Jurkat, Clone E6-1 (cell line): ENCODE measurements around the gene NECTIN2.
A peak's percentile ranks its signal among the peaks of the same experiment; 100 is the strongest.
"Not testable (repeated sequence)": the region's sequence is repeated elsewhere in the genome, so short reads cannot be mapped to it uniquely, and the experiment has no call there.

Source experiments
- DNase-seq: peaks from one replicate; pipeline ENCODE4 v3.0.0-alpha.2; 2011; ENCODE audit warnings: low read depth, low spot score
- H3K4me3 ChIP-seq: 2 replicates; pipeline ENCODE4 v1.5.1; 2011; ENCODE audit warnings: mild to moderate bottlenecking, low read length, control low read depth, moderate library complexity

NECTIN2 gene

DNA sequence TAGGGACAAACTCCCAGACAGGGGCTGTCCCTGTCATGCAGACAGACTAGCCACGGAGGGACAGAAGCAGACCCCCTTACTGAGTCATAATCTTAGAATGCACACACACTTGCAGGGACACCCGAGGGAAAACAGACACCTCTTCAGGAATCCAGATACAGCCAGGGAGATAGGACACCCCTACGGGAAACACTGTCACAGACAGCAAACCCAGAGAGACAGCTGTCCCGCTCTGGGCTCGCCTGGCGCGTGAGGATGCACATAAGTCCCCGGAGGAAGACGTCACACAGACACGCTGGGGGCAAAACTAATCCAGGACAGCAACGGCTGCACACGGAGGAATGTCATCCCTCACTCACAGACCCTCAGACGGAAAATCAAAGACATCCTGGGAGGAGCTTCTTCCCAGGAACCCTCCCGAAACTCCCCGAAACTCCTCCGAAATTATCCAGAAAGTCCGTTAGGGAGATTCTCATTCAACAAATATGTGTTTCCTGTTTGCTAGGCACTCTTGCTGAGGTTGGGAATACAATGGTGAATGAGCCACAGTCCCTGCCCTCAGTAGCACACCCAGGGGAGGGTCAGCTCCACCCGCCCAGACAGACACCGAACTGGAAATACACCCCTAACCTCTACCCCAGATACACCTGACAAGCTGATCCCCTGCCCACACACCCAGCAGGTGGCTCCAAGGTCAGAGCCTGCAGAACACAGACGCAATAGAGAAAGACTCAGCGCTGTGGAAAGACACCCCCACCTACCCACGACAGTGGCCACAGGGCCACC lies 29.8 kb downstream of the NECTIN2 start:
- no peak overlapping the region for H3K4me3 ChIP-seq
- DNase-seq = no peak

DNA sequence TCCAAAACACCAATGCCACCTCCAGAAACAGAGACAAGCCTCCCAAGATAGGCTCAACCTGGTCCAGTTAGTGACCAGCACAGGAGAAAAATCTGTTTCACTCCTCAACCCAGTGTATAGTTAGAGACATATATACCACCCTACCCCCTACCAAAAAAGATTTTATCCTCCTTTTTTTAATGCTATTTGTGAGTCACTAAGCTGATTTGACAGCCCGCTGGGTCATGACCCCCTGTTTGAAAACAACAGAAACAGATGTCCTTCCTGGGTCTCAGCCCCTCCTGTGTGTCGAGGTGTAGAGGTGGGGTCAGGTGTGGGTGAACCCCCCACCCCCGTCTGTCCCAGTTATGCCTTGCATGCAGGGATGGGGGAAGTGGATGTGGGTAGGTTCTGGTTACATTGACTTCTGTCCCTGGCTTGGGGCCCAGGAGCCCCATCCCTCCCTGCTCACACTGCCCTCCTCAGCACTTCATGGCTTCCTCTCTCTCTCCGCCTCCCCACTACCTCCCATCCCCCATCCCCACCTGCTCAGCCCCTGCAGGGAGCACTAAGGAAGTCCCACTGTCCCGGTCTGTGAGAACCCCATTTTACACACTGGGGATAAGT lies 30.9 kb downstream of the NECTIN2 start:
- H3K4me3 ChIP-seq = no peak overlapping the region
- DNase-seq = peak; percentile 61

DNA sequence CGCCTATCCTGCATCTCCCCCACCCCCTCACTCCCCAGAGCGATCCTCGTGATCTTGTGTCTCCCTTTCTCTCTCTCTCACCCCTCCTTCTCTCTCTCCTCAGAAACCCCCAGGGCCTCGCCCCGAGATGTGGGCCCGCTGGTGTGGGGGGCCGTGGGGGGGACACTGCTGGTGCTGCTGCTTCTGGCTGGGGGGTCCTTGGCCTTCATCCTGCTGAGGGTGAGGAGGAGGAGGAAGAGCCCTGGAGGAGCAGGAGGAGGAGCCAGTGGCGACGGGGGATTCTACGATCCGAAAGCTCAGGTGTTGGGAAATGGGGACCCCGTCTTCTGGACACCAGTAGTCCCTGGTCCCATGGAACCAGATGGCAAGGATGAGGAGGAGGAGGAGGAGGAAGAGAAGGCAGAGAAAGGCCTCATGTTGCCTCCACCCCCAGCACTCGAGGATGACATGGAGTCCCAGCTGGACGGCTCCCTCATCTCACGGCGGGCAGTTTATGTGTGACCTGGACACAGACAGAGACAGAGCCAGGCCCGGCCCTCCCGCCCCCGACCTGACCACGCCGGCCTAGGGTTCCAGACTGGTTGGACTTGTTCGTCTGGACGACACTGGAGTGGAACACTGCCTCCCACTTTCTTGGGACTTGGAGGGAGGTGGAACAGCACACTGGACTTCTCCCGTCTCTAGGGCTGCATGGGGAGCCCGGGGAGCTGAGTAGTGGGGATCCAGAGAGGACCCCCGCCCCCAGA lies 32.2 kb downstream of the NECTIN2 start:
- no peak overlapping the region for H3K4me3 ChIP-seq
- DNase-seq = no peak

DNA sequence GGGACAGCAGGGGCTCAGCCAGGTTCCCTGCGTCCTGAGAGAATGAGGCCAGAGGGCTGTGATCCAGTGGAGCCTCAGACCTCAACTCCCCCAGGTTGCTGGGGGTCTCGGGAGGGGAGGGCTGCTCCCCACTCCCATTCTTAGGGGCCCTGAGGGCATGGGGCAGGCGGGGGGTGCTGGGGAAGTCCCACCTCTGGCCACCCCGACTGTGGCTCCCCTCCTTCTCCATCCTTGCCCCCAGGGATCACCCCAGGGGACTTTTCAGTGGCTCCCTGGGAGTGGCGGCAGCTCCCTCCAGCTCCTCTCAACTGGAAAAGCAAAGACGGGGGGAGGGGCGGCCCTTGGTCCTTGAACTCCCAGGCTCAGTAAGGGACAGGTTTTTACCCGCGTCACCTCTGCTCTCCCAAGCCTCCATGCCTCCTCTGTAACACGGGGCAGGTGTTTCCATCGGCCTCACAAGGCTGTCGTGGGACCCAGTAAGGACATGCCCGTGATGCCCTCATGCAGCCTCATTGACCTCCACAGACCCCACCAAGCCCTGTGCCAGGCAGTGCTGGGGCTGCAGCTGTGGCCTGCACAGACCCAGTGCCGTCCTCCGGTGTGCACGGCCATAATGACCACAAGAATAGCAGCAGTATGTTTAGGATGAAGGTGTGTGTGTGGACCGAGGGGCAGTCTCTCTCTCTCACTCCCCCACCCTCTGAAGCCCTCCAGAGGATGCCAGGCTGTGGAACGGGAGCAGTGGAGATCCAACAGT lies 33.4 kb downstream of the NECTIN2 start:
- H3K4me3 ChIP-seq = no peak overlapping the region
- no peak for DNase-seq

DNA sequence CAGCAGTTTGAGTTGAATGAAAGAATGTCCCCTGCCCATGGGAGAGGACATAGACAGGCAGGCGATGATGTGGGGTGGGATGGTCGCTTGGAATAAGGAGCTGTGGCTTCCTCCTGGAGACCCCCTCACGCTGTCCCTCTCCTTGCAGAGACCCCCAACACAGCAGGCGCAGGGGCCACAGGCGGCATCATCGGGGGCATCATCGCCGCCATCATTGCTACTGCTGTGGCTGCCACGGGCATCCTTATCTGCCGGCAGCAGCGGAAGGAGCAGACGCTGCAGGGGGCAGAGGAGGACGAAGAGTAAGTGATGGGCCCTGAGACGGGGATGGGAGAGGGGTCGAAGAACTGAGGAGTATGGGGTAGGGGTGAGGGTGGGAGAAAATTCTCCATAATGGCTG lies 36.0 kb downstream of the NECTIN2 start:
- DNase-seq = no peak
- H3K4me3 ChIP-seq = no peak overlapping the region

DNA sequence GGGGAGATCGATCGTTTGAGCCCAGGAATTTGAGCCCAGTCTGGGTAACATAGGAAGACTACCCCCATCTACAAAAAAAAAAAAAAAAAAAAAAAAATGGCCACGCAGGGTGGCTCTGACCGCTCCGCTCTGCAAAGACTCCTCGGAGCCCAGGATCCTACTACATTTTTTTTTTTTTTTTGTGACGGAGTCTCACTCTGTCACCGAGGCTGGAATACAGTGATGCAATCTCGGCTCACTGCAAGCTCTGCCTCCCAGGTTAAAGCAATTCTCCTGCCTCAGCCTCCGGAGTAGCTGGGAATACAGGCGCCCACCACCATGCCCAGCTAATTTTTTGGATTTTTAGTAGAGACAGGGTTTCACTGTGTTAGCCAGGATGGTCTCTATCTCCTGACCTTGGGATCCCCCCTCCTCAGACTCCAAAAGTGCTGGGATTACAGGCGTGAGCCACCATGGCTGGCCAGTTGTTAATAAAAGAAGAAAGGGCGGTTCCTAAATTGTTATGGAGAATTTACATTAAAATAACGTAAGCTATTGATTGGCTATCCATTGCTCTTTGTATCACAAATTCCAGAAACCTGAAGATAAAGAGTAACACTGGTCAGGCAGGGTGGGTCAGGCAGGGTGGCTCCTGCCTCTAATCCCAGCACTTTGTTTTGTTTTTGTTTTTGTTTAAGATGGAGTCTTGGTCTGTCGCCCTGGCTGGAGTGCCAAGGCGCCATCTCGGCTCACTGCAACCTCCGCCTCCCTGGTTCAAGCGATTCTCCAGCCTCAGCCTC lies 36.7 kb downstream of the NECTIN2 start:
- H3K4me3 ChIP-seq, DNase-seq: not testable (repeated sequence)

DNA sequence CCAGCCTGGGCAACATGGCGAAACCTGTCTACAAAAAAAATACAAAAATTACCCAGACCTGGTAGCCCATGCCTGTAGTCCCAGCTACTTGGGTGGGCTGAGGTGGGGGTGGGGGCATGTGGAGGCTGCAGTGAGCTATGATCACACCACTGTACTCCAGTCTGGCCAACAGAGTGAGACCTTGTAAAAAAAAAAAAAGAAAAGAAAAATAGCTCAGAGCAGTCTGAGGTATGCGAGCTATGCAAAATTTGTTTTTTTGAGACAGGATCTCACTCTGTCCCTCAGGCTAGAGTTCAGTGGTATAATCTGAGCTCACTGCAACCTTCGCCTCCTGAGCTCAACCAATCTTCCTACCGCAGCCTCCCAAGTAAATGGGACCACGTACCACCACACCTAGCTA lies 37.8 kb downstream of the NECTIN2 start:
- no peak for DNase-seq
- H3K4me3 ChIP-seq = no peak overlapping the region

DNA sequence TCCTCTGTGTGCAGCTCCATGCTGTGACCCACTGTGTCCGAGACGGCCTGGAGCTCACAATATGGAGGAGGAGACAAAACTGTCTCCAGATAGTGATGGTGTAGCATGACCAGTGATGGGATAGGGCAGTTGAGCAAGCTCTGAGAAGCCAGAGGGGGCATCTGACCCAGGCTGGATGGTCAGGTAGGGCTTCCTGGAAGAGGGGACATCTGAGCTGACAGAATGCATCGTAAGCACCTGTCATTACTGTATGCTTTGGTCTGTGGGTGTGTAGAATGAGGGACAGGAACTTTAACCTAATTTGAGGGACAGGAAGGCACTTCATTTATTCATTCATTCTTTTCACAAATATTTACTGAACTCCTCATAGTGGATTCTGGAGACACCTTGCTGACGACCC lies 38.5 kb downstream of the NECTIN2 start:
- no peak overlapping the region for H3K4me3 ChIP-seq
- DNase-seq = no peak

DNA sequence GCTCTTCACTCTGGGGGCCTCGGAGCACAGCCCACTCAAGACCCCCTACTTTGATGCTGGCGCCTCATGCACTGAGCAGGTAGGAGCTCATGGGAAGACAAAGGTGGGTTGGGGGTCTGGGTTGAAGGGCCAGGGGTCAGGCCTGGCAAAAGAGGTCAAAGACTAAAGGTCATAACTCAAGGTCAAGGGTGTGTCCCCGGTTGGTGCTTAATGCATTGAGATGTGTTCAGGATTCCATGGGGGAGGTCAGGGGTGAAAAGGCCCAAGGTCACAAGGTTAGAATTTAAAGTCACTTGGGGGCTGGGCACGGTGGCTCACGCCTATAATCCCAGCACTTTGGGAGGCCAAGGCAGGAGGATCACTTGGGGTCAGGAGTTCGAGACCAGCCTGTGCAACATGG lies 40.0 kb downstream of the NECTIN2 start:
- no peak overlapping the region for H3K4me3 ChIP-seq
- DNase-seq = no peak

DNA sequence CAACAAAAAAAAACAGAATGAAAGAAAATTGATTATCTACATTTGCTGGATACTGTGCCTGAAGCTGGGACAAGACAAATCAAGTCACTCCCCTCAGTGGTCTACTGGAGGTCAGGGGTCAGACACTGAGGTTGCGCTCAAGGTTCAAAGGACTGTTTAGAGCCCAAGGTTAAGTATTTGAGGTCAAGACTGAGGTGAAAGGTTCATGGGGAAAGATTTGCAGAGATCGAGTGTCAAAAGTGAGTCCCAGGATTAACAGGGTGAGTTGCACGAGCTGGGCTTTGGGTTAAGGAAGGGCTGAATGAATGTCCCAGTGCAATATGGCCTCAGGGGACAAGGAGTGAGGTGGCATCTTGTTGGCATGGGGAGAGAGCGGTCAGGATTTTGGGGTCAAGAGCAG lies 41.6 kb downstream of the NECTIN2 start:
- H3K4me3 ChIP-seq = no peak overlapping the region
- DNase-seq = no peak

DNA sequence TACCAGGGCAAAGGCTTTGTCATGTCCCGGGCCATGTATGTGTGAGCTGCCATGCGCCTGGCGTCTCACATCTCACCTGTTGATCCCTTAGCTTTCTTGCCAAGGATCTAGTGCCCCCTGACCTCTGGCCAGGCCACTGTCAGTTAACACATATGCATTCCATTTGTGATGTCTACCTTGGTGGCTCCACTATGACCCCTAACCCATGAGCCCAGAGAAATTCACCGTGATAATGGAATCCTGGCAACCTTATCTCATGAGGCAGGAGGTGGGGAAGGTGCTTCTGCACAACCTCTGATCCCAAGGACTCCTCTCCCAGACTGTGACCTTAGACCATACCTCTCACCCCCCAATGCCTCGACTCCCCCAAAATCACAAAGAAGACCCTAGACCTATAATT lies 42.2 kb downstream of the NECTIN2 start:
- DNase-seq, H3K4me3 ChIP-seq: not testable (repeated sequence)

DNA sequence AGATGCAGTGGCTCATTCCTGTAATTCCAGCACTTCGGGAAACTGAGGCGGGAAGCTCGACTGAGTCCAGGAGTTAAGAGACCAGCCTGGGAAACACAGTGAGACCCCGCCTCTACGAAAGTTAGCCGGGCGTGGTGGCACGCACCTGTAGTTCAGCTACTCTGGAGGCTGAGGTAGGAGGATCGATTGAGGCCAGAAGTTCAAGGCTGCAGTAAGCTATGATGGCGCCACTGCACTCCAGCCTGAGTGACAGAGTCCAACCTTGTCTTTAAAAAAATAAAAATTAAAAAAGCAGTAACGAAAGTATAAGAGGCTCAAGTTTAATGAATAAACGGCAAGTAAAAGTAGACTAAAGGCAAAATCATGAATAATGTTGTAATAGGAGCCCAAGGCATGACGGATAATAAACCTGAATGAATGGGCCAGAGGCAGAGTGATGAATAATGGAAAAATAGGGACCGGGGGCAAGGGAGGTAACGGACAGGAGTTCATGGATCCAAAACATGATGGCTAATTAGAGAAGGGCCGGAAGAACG lies 43.8 kb downstream of the NECTIN2 start:
- DNase-seq = no peak
- H3K4me3 ChIP-seq = peak overlapping the region; percentile 64

DNA sequence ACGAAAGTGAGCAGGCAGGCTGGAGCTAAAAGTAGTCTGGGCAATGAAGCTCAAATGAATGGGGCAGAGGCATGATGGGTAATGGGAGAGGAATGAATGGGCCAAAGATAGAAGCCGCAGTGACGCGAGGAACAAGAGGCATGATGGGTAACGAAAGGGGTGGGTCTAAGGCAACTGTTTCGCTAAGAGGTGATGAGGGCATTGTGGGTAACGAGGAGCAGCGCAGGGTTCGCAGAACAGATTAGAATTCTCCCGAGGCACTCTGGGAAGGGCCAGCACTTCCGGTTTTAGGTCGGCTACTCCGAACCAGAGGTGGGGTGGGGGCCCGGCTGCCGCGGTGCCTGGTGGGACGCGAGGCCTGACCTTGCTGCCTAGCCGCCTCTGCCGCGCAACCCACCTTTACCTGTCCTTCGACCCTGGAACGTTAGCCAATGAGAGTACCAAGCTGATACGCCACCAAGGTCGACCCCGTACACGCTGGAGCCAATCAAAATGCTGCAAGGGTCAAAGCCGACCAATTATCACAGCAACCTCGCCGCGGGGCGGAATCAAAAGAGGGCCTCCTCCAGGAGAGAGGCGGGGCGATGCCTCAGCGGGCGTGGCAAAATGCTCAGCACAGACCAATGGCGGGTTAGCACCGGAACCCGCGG lies 44.4 kb downstream of the NECTIN2 start:
- peak; percentile 100 for DNase-seq
- peak overlapping the region; percentile 64 for H3K4me3 ChIP-seq

DNA sequence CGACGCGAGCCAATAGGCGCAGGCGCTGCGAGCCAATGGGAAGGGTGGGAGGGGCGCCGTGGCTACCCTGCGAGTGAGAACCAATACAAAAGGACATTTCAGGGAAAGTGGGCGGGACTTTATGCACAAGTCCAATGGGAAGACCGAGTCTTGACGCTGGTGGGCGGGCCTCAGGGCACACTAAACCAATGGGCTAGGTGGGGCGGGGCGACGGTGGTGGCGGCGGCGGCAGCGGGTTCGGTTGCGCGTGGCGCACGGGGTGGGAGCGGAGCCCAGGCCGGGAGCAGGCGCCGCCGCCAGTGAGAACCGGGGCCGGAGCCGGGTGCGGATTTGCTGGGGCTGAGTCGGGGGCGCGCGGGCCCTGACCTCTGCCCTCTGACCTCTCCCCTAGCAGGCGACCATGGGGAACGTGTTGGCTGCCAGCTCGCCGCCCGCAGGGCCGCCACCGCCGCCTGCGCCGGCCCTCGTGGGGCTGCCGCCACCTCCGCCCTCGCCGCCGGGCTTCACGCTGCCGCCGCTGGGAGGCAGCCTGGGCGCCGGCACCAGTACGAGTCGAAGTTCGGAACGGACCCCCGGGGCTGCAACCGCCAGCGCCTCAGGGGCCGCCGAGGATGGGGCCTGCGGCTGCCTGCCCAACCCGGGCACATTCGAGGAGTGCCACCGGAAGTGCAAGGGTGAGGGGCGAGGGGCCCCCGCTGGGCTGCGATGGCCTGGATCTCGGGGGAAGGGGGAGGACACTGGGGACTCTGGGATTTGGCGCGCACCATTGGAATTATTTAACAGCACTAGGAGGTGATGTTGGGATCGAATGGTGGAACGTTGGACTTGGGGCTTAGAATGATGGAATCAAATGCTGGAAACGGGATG lies 45.2 kb downstream of the NECTIN2 start, which contains the start of gene TOMM40:
Gene TOMM40, plus strand, starts transcription at position 239 of the 867 bp plus-strand sequence. Its CDS starts 162 bp downstream, at position 401.
- DNase-seq = peak; percentile 100

DNA sequence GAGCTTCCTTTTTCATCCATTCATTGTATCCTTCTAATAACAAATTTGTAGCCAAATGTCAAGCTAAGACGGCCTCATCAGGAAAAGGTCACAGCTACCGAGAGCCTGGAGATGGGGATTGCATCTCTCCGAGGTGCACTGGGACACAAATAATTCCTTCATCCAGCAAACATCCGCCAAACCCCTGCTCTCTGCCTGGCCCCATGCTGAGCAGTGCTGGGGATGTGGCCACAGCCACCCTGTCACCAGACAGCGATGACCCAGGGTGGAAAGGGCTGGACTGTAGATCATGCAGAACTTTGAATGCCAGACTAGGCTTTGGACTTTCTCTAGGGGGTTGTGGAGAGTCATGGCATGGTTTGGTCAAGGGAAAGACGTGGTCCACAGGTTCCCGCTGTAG lies 46.8 kb downstream of the NECTIN2 start:
- DNase-seq = no peak
- peak overlapping the region; percentile 98 for H3K4me3 ChIP-seq

More for the DNA sequence above, 45.2 kb downstream of the NECTIN2 start, which contains the start of gene TOMM40:
- H3K4me3 ChIP-seq = peak within 1 kb of the TSS; percentile 98

DNA sequence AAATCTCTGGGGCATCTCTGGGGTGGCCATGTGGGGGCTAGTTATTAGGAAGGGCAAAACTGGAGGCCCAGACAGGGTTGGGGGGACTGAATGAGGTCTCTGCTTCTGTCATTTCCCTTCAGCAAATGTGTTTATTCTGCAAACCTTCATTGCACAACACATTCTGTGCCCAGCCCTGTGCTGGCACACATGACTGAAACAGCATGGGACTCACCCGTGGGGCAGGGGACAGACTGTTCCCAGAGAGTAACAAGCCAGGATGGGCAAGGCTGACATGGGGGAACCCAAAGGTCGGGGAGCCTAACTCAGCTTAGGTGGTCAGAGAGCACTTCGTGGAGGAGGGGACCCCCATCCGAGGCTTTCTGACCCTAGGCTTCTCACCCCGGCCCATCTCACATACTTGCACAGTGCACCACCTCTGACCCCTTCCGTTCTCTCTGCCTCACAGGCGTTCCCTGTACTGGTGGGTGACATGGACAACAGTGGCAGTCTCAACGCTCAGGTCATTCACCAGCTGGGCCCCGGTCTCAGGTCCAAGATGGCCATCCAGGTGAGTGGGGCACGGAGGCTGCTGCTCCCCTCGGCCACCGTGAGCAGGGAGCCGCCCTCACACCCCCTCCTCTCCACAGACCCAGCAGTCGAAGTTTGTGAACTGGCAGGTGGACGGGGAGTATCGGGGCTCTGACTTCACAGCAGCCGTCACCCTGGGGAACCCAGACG lies 47.4 kb downstream of the NECTIN2 start:
- H3K4me3 ChIP-seq = no peak overlapping the region
- DNase-seq = no peak
